Gastroesophageal sphincter (tissue), 4 donors: ENCODE results near the gene PDE10A. TPM values are rescaled to one million over a fixed set of nuclear protein-coding genes. Genes with fewer than 3 reads are reported as not detected.

Experiments used
- ATAC-seq: fragments of 150-250 bp; one replicate; pipeline ENCODE4 v1.9.1; 2016; ENCODE audit warnings: mild to moderate bottlenecking, moderate library complexity
- H3K27ac ChIP-seq, 4 donors: fragments of 200-600 bp; sonication (generic) in 3 of 4; 1 replicate in 3 of 4; 2 replicates in 1 of 4; pipeline ENCODE4 v1.5.1; 2016 to 2019
- H3K27me3 ChIP-seq: fragments of 200-600 bp; sonication (generic); one replicate; pipeline ENCODE4 v1.5.1; 2019
- H3K36me3 ChIP-seq, 2 donors: fragments of 200-600 bp; sonication (generic); one replicate each; pipeline ENCODE4 v1.5.1; 2019; ENCODE audit warnings: control low read depth in 1 of 2
- H3K4me1 ChIP-seq, 3 donors: fragments of 200-600 bp; sonication (generic); 1 replicate in 2 of 3; 2 replicates in 1 of 3; pipeline ENCODE4 v1.5.1; 2016 to 2019; ENCODE audit warnings: control low read depth in 2 of 3
- H3K4me3 ChIP-seq, 2 donors: fragments of 200-600 bp; sonication (generic); one replicate each; pipeline ENCODE4 v1.5.1; 2019; ENCODE audit warnings: mild to moderate bottlenecking in 1 of 2, moderate library complexity in 1 of 2
- H3K9me3 ChIP-seq, 3 donors: fragments of 200-600 bp; sonication (generic); one replicate each; pipeline ENCODE4 v1.5.1; 2017 to 2019; ENCODE audit warnings: control low read depth in 2 of 3
- EP300 ChIP-seq: sonication (generic); formaldehyde crosslinking; IDR thresholded peaks from one replicate; pipeline ENCODE4 v1.6.1; 2017; ENCODE audit warnings: antibody characterized with exemption, mild to moderate bottlenecking
- POLR2A ChIP-seq, 2 donors: fragments of 450-650 bp; IDR thresholded peaks; one replicate each; pipeline ENCODE4 v1.6.1; 2017; ENCODE audit warnings: antibody characterized with exemption in 2 of 2, mild to moderate bottlenecking in 2 of 2, moderate library complexity in 1 of 2
- POLR2AphosphoS5 ChIP-seq: sonication (generic); formaldehyde crosslinking; IDR thresholded peaks from one replicate; pipeline ENCODE4 v1.6.1; 2017; ENCODE audit warnings: antibody characterized with exemption
- WGBS, 2 donors: methylation state at CpG; one replicate each; pipeline ENCODE4 v1.1.5; 2018; ENCODE audit warnings: low coverage in 1 of 2; 5-methylcytosine and 5-hydroxymethylcytosine counted together
- total RNA-seq, 4 donors: library from RNA; depleted of rRNA; stranded (reverse); fragments of >200 nt; gene quantifications; one replicate each; pipeline ENCODE4 v1.1.0, GENCODE V29; 2016
- TF ChIP-seq, protein P1 (sequence below), 4 experiments: fragments of 200-600 bp in 2 of 4; fragments of 450-650 bp in 2 of 4; sonication (generic) in 1 of 4; IDR thresholded peaks; one replicate each; pipeline ENCODE4 v1.5.1; 2017 to 2019; ENCODE audit warnings: antibody characterized with exemption in 4 of 4, mild to moderate bottlenecking in 2 of 4, moderate library complexity in 2 of 4

Gene PDE10A
- total RNA-seq, 4 donors from 2014 or later: 2.5 to 12.1 (median 4.0) TPM

GRCh38 chr6:165704045-165704748, 41.2 kb upstream of the PDE10A start:
- WGBS, 2 donors: 20 to 27% methylated on average over 3 to 5 of the region's 9 CpGs
- ATAC-seq: no peak
- TF ChIP-seq, protein P1, sequence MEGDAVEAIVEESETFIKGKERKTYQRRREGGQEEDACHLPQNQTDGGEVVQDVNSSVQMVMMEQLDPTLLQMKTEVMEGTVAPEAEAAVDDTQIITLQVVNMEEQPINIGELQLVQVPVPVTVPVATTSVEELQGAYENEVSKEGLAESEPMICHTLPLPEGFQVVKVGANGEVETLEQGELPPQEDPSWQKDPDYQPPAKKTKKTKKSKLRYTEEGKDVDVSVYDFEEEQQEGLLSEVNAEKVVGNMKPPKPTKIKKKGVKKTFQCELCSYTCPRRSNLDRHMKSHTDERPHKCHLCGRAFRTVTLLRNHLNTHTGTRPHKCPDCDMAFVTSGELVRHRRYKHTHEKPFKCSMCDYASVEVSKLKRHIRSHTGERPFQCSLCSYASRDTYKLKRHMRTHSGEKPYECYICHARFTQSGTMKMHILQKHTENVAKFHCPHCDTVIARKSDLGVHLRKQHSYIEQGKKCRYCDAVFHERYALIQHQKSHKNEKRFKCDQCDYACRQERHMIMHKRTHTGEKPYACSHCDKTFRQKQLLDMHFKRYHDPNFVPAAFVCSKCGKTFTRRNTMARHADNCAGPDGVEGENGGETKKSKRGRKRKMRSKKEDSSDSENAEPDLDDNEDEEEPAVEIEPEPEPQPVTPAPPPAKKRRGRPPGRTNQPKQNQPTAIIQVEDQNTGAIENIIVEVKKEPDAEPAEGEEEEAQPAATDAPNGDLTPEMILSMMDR (IDR thresholded peaks at IDR 0.05): no peak
- TF ChIP-seq POLR2AphosphoS5: no peak
- no peak for TF ChIP-seq POLR2A (IDR thresholded peaks at IDR 0.05)
- no peak for TF ChIP-seq EP300
- no peaks in the 10 kb centered on the region for H3K27me3 ChIP-seq
- no peak overlapping the region for H3K4me3 ChIP-seq
- peaks cover 0 to 1% (median 0%) of the 10 kb centered on the region in 3 donors for H3K9me3 ChIP-seq
- no peaks in the 10 kb centered on the region for H3K36me3 ChIP-seq
- peaks cover 0 to 14% (median 0%) of the 10 kb centered on the region in 3 donors for H3K4me1 ChIP-seq
- H3K27ac ChIP-seq: no peak overlapping the region

- TF ChIP-seq POLR2AphosphoS5: no peak
- no peak for TF ChIP-seq EP300
- no peak for TF ChIP-seq POLR2A (IDR thresholded peaks at IDR 0.05)
- TF ChIP-seq, protein P1 (IDR thresholded peaks at IDR 0.05): no peak
- Histone ChIP-seq H3K27me3 (no peaks in the 10 kb centered on the region), H3K4me3 (no peak overlapping the region), H3K4me1 (peaks cover 0 to 14% (median 0%) of the 10 kb centered on the region in 3 donors), H3K27ac (no peak overlapping the region), H3K36me3 (no peaks in the 10 kb centered on the region), H3K9me3 (peaks cover 0 to 9% (median 0%) of the 10 kb centered on the region in 3 donors)
- no peak for ATAC-seq
- 80% methylated on average over 1 of the region's 10 CpGs; no CpG with 5 or more reads in 1 of the 2 donors for WGBS, 2 donors
Observed at GRCh38 chr6:165702669-165703068, 39.6 kb upstream of the PDE10A start.

GRCh38 chr6:165701564-165702354, 38.7 kb upstream of the PDE10A start:
- Histone ChIP-seq H3K4me1 (peaks cover 0 to 14% (median 0%) of the 10 kb centered on the region in 3 donors), H3K27ac (no peak overlapping the region), H3K36me3 (no peaks in the 10 kb centered on the region), H3K4me3 (no peak overlapping the region), H3K9me3 (peaks cover 0 to 9% (median 0%) of the 10 kb centered on the region in 3 donors), H3K27me3 (no peaks in the 10 kb centered on the region)
- TF ChIP-seq POLR2A (IDR thresholded peaks at IDR 0.05): no peak
- TF ChIP-seq POLR2AphosphoS5: no peak
- 88 to 92% methylated on average over 10 to 11 of the region's 11 CpGs for WGBS, 2 donors
- no peak for ATAC-seq

- TF ChIP-seq, protein P1 (IDR thresholded peaks at IDR 0.05): no peak
- TF ChIP-seq POLR2AphosphoS5 (no peak), POLR2A (IDR thresholded peaks at IDR 0.05) (no peak), EP300 (no peak)
- H3K27ac ChIP-seq: no peak overlapping the region
- H3K36me3 ChIP-seq: no peaks in the 10 kb centered on the region
- WGBS, 2 donors: 23 to 25% methylated on average over 4 of the region's 4 CpGs
- H3K4me3 ChIP-seq: no peak overlapping the region
- H3K27me3 ChIP-seq: no peaks in the 10 kb centered on the region
- peaks cover 0 to 14% (median 0%) of the 10 kb centered on the region in 3 donors for H3K4me1 ChIP-seq
- peaks cover 0 to 9% (median 0%) of the 10 kb centered on the region in 3 donors for H3K9me3 ChIP-seq
- ATAC-seq: no peak
Observed at GRCh38 chr6:165701005-165701404, 38.0 kb upstream of the PDE10A start.

GRCh38 chr6:165698868-165699267, 35.8 kb upstream of the PDE10A start:
- Histone ChIP-seq H3K4me1 (peaks cover 0 to 9% (median 0%) of the 10 kb centered on the region in 3 donors), H3K27me3 (no peaks in the 10 kb centered on the region), H3K4me3 (no peak overlapping the region), H3K9me3 (peaks cover 0 to 9% (median 0%) of the 10 kb centered on the region in 3 donors), H3K36me3 (no peaks in the 10 kb centered on the region), H3K27ac (no peak overlapping the region)
- TF ChIP-seq POLR2AphosphoS5: no peak
- TF ChIP-seq POLR2A (IDR thresholded peaks at IDR 0.05): no peak
- TF ChIP-seq, protein P1 (IDR thresholded peaks at IDR 0.05): no peak
- no peak for TF ChIP-seq EP300
- no peak for ATAC-seq
